GM21423 (cell line): ENCODE results near the gene AKNAD1.

ENCODE experiments used
- ATAC-seq: cut with Tn5 transposase; IDR thresholded peaks from one replicate; pipeline ENCODE4 v1.9.1; 2021; ENCODE audit warnings: mild to moderate bottlenecking, moderate library complexity; ENCODE audit not compliant: unreplicated experiment

AKNAD1 gene

DNA sequence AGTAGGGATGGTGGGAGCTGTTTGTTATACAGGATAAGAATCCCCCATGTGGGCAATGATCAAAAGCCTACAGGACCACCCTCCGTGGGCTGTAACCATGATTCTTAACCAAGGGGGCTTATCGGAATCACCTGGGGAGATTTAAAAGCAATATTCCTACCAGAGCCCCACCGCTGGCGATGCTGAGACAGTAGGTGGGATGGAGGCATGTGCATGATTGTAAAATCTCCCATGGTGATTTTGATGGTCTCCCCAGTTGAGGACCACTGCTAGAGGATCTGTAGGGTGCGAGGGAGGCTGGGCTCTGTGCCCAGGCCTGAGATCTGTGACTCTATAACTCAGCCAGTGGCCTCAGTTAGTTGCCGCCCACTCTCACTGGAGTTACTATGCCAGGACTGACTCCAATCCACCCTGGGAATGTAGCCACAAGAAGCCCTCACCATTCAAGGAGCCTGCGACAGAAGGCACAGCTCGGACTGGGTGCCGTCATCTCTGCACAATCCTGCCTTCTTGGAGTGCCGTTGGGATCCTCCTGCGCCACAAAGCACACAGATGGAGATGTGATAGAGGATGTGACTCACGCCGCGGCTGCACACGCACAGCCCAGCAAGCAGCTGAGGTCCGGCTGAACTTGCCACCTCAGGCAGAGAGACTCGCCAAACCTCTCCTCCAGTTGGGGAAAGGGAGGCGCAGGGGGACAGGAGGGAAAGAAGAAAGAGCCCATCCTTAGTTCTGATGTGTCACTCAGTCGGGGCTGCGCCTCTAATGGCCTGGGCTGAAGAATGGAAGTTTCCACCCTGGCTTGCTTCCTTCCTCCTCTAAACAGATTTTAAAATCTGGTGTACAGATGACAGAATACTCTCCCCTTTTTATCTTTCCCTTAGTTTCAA is 26.5 kb downstream of the AKNAD1 start:
- no peak for ATAC-seq

DNA sequence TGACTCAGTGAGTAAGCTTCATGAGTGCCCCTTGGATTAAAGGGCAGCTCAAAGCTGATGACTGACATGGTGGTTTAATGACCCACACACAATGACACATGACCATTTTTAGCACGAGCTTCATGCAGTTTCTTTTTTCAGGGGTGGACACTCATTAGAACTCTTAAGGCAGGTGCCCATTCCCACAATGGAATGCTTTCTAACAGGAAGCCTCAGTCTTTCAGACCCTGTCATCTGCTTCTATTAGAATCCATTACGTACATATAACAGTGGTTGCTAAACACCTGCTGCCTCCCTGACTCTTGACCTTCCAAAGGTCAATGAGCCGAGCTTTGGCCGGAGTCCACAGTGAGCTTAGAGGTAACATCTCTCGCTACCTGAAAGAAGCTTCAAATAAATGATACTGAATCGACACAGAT is 27.4 kb downstream of the AKNAD1 start:
- ATAC-seq, result no peak

DNA sequence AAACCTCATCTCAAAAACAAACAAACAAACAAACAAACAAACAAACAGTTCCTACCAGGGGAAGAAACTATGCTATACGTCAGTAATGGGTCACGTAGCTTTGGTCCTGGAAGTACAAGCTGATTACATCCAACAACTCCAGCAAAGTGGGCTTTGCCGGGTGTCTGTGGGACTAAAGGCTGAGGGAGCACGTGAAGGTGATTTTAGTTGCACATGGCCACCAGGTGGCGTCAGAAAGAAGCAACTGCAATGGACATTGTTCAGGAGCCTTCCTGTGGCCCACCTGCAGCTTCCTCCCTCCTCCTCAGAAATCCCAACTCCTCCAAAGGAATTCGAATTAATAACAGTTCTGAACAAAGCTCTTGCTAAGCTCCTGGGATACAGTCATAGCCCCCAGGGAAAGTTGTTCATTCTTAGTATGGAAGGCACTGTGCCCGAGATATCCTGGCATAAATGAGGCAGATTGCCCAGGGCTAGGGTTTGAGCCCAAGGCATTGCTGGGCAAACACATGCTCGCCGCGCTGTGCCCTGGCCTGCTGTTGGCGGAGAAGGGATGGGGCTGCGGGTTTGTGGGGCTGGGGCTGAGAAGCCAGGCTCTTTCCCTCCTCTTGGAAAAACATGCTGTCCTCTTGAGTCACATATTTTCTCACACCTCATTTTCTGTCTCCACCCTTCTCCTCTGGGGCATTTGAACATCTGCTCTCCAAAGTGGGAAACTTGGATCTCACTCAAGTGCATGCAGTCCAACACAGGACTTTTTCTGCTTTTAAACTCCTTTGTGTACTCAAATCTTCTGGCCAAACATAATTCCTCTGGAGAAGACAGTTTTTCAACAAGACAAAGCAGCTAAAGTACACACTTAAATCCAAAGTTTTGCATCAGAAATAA is 28.6 kb downstream of the AKNAD1 start:
- ATAC-seq, result no peak

DNA sequence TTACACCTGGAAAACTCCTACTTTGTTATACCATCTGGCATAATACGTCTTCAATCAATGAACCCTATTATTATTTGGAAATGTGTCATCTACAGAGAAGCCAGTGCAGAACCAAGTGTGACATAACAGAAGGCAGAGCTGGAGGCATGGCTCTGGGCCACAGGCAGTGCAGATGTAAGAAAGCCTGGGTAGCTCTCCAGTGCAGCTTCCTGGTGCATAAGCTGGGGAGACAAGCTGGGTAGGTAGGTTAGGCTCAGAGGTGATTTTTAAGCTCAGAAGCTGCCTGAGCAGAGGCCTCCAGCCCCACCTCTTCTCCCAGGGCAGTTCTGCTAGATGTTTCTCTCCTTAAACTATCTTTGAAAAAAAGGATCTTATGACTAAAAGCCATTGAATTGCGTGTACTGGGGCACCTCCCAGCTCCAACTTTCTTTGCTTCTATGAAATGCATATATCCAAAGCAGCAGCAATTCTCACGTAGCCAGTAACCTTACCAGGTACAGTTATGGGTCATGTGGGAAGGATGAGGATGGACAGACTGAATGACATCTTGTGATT is 30.7 kb downstream of the AKNAD1 start:
- no peak for ATAC-seq

DNA sequence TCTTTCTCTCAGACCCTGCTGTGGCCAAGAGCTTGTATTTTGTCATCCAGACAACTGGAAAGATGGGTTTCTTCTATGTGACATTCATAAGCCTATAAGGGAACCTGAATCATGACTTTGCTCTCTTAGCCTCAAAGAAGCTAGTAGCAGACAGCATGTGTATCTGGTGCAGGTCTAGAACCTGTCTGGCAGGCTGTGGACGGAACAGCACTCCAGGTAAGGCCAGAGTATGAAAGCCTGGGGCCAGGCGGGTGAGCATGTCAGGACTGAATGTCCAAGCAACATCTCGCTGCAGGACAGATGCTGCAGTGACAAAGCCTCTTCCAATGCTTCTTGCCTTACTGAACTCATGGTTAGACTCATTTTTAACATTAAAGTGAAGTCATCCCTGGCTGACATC is 32.8 kb downstream of the AKNAD1 start:
- no peak for ATAC-seq

DNA sequence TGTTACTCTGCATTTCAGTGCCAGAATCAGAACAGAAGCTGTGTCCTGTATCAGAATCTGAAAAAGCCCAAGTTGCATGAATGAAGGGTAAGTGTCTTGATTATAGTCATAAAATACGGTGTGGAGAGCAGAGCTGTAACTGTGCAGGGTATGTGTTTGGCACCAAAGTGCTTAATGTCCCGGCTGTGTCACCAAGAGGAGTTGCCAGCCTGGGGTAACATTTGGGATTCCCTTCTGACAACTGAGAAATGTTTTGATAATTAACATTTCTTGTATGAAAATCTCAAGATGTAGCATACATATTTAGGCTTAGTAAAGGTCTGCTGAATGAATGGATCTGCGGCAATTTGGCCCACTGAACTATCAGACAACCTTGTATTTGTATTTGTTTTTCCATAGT is 33.3 kb downstream of the AKNAD1 start:
- ATAC-seq, result no peak

DNA sequence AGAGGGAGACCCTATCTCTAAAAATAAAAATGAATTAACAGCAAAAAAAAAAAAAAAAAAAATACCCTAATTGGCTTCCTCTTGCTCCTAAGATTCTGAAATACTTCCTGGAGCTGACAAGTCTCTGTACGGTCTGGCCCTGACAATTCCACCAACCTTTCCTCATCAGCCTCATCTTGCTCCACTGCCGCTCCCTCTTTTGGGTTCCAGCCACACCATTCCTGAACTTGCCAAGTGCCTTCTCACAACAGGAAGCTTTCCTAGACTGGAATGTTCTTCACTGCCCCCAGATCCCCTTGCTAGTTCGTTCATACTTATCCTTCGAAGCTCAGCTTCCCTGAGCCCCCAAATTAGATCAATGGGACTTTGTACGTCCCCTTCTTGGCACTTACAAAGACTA is 37.0 kb downstream of the AKNAD1 start:
- no peak for ATAC-seq

DNA sequence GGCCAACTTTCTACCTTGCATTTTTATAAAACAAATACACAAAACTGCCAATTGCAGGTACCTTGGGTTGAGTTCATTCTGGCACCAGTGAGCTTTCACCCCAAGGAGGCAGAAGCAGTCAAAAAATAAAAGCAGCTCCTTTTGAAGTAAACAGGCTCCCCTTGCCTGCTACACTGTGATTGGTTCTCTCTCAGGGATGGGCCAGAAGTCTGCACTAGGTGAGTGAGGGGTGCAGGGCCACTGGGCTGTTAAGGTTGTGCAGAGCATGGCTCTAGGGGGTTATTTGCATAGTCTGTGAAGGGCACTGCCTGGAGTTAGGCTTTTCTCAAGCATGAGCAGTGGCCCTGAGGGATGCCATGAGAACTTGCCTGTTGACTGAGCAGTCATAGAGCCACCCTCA is 39.1 kb downstream of the AKNAD1 start:
- ATAC-seq, result no peak

DNA sequence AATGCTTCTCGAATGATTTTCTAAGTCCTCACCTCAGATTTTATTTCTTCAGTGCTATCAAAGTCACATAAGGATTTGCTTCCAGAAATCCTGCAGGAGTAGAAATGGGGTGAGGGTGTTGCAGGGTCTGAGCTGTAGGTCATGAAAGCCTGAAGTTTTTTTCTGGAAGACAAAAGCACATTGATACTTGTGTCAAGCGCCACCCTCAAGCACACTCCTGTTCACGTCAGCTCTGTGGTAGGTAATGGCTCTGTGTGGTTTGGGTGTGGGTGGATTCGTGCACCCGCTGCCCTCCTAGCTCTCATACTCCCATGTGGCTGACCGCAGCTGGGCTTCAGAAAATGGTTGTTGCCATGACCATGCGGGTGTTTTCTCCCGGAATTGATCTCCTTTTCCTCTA is 39.9 kb downstream of the AKNAD1 start:
- no peak for ATAC-seq

DNA sequence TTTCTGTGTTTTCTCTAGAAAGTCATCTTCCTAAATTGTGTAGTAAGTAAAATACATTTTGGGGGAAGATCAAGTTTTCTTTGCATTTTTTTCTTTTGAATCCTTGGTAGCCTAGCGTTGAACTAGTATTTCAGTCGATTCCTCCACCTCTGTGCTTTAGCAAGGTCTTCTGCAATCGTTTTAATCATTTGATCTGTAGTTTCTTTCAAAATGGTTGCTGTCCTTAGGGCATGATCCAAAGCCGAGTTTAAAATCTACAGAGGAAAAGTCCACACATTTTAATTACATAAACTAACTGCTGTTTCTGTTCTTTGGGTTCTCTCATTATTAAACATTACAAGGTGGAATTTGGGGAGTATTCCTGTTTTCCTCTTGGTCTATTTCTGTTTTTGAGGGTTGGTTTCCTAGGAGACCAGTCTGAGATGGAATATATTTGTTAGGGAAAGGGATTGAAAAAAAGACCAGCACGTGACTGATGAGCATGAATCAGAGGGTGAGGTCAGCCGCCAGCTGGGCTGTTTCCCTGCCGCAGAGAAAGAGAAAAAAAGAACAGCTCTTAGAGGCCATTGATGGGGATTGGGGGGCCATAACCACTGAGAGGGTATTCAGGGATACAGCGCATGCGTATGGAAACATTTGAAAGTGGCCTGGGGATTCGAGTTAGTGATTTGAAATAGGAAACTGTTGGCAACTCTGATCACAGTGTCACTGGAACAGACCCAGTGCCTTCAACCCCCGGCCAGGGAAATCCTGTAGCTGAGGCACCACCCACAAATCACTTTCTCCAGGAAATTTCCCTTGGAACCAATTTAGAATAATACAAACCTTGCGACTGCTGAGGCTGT is 40.6 kb downstream of the AKNAD1 start:
- ATAC-seq, result no peak

DNA sequence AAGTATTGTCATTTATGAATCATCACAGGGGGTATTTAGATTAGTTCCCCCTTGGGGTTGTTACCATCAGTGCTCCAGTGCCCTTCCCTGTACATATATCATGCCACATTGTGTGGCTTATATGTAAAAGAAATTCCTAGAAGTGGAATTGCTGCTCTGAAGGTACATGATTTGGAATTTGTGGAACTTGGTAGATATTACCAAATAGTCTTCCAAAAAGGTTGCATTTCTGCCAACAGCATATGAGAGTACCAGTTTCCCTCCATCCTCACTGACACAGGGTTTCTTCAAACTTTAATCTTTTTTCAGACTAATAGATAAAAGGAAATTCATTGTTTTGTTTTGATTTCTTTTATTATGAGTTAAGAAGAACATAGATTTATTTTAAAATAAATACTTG is 41.3 kb downstream of the AKNAD1 start:
- no peak for ATAC-seq

DNA sequence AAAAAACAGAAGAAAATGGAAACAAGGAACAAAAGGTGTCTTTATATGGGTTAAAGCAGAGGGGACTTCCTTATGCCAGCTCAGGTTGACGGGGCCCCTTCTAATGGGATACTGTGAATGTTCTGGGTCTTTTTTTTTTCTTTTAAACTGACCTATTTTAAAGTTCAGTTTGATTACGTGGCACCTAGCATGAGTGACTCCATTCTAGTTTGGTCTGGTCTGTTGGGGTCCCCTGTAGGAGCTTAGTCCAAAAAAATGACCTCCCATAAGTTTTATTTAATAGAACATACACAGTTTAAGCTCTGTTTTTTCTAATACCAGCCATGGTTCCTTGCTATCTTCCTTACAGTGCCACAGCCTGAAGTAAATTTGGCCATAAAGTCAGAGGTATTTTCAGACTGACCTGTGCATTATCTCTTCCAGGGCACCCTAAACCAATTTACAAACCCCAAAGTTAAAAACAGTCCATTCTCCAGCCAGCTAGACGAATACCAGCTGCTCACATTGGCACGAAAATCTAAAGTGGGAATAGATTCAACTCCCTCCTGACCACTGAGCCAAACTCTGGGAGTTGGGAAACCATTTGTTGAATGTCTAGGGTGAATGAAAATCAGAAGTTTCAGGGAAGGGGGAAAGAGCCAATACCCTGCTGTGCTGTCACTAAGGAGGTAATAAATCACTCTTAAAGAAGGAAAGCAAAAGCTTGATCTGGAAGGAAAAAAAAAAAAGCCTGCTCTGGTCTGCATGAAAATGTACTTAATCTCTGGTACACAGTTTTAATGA is 42.4 kb downstream of the AKNAD1 start:
- no peak for ATAC-seq

DNA sequence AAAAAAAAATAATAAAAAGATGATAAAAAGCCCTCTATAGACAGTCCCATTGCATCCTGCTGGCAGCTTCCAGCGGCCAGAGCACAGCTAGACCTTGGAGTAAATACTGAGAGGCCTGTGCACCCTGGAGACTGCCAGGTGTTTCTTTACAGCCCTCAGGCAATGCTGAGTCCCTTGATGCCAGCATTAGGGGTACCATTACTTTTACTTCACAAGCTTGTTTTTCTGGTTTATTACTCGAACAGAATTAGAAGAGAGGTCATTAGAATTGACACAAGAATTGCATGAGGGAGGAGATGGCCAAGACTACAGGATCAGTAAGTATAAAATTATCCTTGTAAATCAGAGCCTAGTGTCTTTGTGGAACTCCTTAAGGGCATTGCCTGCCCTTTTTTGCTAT is 43.6 kb downstream of the AKNAD1 start:
- ATAC-seq, result no peak

DNA sequence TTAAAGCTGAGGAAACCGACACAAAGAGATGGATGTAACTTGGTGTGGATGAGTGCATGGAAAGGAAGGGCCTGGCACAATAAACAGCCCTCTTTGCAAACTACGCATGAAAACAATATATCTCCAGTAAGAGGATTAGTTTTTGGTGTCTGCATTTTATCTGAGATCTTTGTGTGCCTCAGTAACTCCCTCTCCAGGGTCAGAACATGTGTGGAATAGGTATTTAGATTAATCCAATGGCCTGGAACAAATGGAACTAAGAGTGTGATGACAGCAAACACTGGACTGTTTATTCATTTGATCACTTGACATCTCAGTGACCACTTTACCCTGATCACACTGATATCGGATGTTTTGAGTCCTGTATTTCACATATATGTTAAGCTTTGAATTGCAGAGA is 45.3 kb downstream of the AKNAD1 start:
- ATAC-seq, result no peak

DNA sequence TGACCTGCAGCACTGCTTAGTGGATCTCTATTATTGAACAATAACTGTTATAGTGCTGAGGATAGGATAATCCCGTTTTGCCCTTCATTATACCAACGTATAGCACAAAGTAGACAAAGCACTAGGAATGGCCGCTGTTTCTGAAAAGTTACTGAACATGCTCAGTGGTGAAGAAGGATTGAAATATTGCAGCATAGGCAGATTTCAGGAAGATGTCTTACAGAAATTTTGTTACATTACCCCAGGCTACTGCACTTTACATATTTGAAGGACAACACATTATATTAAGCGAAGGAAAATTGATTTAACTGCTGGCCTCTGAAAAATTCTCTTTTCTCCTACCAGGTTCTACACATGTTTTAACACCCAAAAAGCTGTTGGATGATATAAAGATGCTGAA is 48.5 kb downstream of the AKNAD1 start:
- ATAC-seq, result no peak

DNA sequence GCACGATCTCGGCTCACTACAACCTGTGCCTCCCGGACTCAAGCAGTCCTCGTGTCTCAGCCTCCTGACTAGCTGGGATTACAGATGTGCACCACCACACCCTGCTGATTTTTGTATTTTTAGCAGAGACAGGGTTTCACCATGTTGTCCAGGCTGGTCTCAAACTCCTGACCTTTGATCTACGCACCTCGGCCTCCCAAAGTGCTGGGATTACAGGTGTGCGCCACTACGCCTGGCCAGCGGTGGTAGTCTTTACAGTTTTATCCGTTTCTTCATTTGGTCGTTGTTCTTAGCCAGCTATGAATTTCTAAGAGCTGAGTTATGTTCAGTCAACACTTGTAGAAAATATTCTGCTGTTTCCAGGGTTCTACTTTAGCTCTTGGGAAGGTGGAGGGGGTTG is 53.3 kb downstream of the AKNAD1 start:
- no peak for ATAC-seq

DNA sequence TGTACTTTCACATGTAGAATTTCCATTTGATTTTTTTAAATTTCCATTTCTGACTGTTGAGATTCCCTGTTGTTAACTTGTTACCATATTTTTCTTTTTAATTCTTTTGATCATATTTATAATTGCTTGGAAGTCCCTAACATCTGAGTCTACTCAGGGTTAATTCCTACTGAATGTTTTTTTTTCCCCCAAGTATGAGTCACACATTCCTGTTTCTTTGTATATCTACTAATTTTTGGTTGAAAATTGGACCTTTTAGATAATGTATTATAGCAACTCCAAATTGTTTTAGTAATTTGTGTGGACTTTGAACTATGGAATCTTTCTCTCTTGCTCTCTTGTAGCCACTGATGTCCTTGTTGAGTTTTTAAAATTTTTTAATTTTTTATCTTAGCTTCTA is 55.8 kb downstream of the AKNAD1 start:
- ATAC-seq, result no peak

DNA sequence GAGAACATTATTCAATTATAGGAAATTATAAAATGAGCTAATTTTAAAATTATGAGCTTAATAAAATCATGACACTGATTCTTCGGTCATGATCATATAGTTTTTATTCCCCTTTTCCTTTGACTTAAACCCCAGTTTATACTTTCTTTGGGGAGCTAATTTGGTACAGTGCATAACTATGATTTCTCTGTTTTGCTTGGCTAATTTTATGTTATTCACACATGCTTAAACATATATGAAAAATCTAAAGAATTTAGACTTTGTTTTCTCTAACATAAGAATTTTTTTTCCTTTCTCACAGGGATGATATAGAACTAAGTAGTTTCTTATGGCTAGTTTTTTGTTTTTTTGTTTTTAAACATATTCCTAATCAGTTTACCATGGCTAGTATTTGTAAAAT is 57.9 kb downstream of the AKNAD1 start:
- no peak for ATAC-seq

DNA sequence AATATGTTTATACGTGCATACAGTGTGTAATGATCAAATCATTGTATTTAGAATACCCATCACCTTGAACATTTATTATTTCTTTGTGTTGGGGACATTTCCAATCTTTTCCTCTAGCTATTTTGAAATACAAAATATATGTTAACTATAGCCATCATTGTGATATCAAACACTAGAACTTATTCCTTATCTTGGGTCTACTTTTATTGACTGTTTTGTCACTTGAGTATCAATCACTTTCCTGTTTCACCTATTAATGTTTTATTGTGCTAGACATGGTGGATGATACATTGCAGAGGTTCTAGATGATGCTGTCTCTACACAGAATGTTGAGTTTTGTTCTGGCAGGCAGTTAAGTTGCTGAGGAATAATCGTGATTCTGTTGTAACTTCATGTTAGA is 64.5 kb downstream of the AKNAD1 start:
- ATAC-seq, result no peak

DNA sequence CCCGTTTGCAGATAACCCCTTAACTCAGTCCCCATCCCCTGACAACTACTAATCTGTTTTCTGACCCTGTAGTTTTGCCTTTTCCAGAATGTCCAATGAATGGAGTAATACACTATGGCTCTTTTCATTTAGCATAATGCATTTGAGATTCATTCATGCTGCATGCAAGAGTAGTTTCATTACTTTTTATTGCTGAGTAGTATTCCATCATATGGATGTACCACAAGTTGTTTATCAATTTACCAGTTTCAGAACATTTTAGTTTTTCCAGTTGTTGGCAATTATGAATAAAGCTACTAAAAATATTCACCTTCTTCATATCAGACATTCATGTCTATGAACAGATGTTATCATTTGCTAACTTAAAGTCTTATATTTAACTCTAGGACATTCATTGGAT is 65.1 kb downstream of the AKNAD1 start:
- ATAC-seq, result no peak
